Muscle of back (tissue), 13 donors: ENCODE measurements around the gene SCYL1. TPM values are rescaled to one million over a fixed set of nuclear protein-coding genes. Genes with fewer than 3 reads are reported as not detected.

ENCODE experiments used
- DNase-seq, 3 donors: peaks; one replicate each; pipeline versions ENCODE4 v3.0.0 to v3.0.0-alpha.2; 2013
- long read RNA-seq, 9 donors: transcript quantifications; one replicate each; lab custom pipeline, GENCODE V29; 2026
- polyA plus RNA-seq, 10 donors: library from polyadenylated mRNA; unstranded; fragments of 120-200 nt; gene quantifications; one replicate each; pipeline ENCODE4 v1.2.1, GENCODE V29; 2013; ENCODE audit not compliant: insufficient read length in 10 of 10

SCYL1 gene
- polyA plus RNA-seq, result 10 to 100 TPM; 37.5 to 56.9 (median 41.6) TPM
- long read RNA-seq, donor 1, transcript SCYL1-213 (1 exons, 856 nt), result major isoform, 11 of 17 reads
- long read RNA-seq, donor 1, partial matches to known transcripts, result 0 of 17 reads
- long read RNA-seq, donor 1, other reads (novel, unspliced or antisense), result 0 of 17 reads
- long read RNA-seq, donor 2, partial matches to known transcripts, result 16 of 28 reads
- long read RNA-seq, donor 2, other reads (novel, unspliced or antisense), result 0 of 28 reads
- long read RNA-seq, donor 3, result 0 reads
- long read RNA-seq, donor 4, transcript SCYL1-213 (1 exons, 856 nt), result major isoform, 15 of 78 reads
- long read RNA-seq, donor 4, partial matches to known transcripts, result 62 of 78 reads
- long read RNA-seq, donor 4, other reads (novel, unspliced or antisense), result 0 of 78 reads
- long read RNA-seq, donor 5, transcript SCYL1-213 (1 exons, 856 nt), result major isoform, 10 of 139 reads
- long read RNA-seq, donor 5, partial matches to known transcripts, result 127 of 139 reads
- long read RNA-seq, donor 5, other reads (novel, unspliced or antisense), result 0 of 139 reads
- long read RNA-seq, donor 6, transcript SCYL1-213 (1 exons, 856 nt), result major isoform, 10 of 10 reads
- long read RNA-seq, donor 6, partial matches to known transcripts, result 0 of 10 reads
- long read RNA-seq, donor 6, other reads (novel, unspliced or antisense), result 0 of 10 reads
- long read RNA-seq, donor 7, partial matches to known transcripts, result 0 of 6 reads
- long read RNA-seq, donor 7, other reads (novel, unspliced or antisense), result 0 of 6 reads
- long read RNA-seq, donor 8, transcript SCYL1-213 (1 exons, 856 nt), result major isoform, 7 of 7 reads
- long read RNA-seq, donor 8, partial matches to known transcripts, result 0 of 7 reads
- long read RNA-seq, donor 8, other reads (novel, unspliced or antisense), result 0 of 7 reads
- long read RNA-seq, donor 9, partial matches to known transcripts, result 0 of 1 reads
- long read RNA-seq, donor 9, other reads (novel, unspliced or antisense), result 0 of 1 reads

DNA sequence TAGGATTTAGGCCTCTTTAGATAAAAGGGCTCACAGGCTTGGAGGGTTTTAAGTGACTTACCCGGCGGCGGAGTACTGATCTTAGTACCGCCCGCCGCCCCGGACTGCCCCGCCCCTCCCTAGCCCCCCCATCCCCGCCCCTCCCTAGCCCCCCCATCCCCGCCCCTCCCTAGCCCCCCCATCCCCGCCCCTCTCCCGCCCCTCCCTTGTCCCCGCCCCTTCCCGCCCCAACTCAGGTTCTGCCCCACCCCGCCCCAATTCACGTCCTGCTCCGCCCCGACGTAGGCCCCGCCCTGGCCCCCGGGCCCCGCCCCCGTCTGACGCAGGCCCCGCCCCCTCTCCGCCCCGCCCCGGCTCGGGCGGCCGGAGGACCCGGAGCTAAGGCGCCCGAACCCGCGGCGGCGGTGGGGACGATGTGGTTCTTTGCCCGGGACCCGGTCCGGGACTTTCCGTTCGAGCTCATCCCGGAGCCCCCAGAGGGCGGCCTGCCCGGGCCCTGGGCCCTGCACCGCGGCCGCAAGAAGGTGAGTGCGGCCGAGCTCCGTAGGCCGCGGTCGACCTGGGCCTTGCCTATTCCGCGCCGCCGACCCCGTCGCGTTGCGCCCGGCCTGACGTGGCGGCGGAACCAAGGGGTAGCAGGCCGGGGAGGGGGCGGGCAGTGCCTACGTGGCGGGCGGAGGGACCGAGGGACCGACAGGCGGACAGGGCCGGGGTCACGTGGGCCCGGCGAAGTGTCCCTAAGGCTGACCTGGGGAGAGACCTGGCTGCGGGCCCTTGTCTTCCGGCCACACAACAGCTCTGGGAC is at the start of gene SCYL1:
Gene SCYL1, plus strand, starts transcription at position 343 of the 805 bp plus-strand sequence. Its CDS starts 71 bp downstream, at position 414.
- DNase-seq, result peak; percentile 75 to 84 (median 79)

DNA sequence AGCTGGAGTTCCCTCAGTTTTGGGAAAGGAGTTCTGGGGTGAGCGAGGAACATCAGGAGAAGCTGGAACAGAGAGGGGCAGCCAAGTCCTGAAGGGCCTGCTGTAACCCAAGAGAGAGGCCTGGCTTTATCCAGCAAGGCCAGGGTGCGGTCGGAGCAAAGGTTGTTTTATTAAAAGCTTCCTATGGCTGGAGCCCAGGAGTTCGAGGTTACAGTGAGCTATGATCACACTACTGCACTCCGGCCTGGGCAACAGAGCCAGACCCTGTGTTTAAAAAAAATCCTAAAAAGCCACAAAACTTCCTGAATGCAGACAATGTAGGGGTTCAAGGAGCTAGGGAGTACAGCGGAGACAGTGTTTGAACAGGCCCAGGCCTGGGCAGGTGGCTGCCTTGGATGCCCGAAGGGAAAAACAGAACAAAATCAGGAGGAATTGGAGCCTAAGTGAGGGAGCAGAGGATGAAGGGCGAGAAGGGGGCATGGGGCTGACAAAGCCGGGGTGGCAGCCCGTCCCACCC is 48.2 kb upstream of the SCYL1 start:
- DNase-seq, result no peak

- peak; percentile 95 to 98 (median 95) for DNase-seq
Observed at GRCh38 chr11:65477149-65477965, 47.5 kb upstream of the SCYL1 start.

- peak in 2 of 3 donors; percentile 44 to 76 for DNase-seq
Observed at GRCh38 chr11:65478388-65479183, 46.3 kb upstream of the SCYL1 start.

DNA sequence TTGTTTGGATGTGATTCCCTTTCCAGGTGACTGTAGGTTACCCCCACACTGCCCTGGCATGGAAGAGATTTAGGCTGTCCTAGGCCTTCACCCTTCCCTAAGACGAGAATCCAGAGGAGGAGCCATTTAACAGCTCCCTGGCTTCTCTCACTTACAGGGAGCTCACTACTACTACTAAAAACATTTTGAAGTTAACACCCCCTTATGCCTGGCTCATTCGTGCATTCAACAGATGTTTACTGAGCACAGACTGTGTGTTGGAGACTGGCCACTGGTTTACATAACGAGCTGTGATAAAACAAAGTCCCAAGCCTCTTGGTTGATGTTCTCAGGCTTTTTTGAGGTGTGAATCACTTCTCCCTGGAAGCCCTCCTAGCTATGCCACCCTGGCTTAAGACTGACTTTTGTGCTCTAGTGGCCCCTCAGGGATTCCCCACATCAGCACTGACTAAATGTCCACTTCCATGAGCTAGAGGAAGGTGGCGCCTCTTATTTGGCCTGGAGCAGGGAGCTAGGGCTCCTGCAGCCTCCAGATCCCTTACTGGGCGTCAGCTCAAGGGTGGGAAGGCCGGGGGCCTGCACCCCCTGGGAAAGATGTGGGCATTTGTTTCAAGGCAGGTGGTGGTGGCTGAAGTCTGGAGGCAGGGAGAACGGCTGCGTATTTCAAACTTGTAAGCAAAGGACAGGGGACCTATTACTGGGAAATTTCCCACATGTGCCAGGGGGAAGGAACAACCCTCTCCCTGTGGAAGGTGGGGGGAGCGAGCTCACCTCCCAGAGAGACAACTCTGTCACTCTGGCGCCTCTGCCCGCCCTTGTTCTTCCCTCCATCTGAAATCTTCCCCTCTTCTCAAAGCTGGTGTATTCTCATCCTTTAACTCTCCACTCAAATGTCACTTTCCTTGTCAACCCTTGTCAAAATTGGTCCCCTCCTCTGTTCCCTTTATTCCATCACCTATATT is 45.4 kb upstream of the SCYL1 start:
- peak; percentile 79 to 92 (median 82) for DNase-seq

DNA sequence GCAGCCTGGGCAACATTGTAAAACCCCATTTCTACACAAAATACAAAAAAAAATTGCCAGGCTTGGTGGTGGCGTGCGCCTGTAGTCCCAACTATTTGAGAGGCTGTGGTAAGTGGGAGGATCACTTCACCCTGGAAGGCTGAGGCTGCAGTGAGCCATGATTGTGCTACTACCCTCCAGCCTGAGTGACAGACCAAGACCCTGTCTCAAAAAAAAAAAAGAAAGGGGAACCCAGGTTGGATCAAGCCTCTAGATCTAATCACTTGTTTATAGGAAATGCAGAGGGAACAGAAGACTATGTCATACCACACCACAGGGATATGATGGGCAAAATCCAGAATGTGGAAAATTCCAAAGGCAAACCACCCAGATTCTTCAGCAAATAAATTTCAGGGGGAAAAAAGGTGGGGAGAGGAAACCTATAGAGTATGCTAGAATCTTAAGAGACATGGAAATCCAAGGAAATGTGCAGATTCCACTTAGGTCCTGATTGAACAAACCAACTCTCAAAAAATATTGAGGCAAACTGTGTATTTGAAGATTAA is 42.5 kb upstream of the SCYL1 start:
- no peak for DNase-seq

- no peak for DNase-seq
Observed at GRCh38 chr11:65485920-65486219, 39.0 kb upstream of the SCYL1 start.

- no peak for DNase-seq
Observed at GRCh38 chr11:65486570-65487466, 38.1 kb upstream of the SCYL1 start.

GRCh38 chr11:65487467-65488272 is 37.2 kb upstream of the SCYL1 start:
- DNase-seq, result peak; percentile 99 to 100 (median 100)

DNA sequence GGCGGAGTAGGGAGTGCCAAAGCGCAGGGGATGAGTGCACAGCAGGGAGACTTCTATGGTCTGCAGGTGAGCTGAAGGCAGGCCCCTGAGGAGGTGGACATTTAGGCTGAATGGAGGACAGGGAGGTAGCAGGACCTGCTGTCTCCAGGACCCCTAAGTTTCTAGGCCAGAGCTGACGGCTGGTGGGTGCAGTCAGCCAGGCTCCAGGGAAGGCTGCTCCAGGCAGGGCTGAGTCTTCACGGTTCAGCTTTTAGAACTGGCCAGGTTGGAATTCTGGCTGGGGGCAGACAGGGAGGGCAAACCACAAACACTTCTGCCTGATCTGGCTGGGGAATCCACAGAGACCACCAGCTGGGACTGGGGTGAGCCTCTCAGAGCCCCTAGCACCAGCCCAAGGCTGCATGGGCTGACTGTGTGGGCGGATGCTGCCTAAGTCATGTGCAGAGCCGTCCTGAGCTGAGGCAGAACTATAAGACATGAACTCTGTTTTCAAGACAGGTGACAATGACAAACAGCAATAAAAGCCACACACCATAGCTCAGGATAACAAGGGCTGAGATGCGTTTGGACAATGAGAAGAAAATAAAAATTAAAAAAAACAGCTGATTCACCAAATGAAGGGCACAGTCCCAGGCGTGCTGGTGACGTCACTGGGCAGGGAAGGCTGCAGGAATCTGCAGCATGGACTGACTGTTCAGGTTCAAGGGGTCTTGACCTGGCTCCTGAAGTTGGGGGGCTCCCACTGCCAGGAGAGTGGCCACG is 36.4 kb upstream of the SCYL1 start:
- peak in 2 of 3 donors; percentile 32 to 68 for DNase-seq

DNA sequence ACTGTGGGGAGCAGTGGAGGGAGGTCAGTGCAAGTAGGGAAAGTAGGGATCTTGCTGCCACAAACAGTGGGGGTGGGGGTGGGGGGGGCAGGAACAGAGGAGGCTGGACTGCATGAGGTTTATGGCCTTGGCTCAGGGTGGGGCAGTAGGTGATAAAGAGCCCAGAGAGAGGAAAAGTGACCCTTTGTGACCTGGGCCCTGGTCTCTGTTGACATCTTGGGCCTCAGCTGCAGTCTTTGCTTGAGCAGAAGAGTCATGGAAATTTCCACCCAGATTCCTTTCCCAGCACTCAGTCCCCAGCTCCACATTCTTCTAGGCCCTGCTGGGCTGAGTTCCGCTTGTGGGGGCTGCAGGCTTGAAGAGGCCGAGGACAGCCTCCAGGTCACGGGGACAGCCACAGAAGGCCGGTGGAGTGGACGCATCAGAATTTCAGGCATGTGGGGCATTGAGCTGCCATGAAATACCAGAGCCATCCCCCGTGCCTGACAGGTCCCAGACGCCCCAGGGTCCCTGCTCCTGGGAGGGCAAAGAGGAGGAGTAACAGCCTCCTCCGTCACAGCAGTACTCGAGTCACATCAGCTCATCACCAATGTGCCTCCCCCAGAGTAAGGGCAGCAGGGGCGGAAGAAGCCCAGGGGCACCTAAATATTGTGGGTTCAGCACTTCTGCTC is 35.7 kb upstream of the SCYL1 start:
- peak; percentile 77 to 92 (median 83) for DNase-seq

- DNase-seq, result peak; percentile 61 to 87 (median 76)
Observed at GRCh38 chr11:65489706-65490320, 35.1 kb upstream of the SCYL1 start.

GRCh38 chr11:65491163-65491465 is 33.8 kb upstream of the SCYL1 start:
- no peak for DNase-seq

- peak; percentile 47 to 88 (median 72) for DNase-seq
Observed at GRCh38 chr11:65491614-65492386, 33.1 kb upstream of the SCYL1 start.
